Effector memory CD4-positive, alpha-beta T cell (primary cell): ENCODE data around the gene PIK3R2.

ENCODE experiments used
- DNase-seq, 3 donors: peaks; one replicate each; pipeline ENCODE4 v3.0.0-alpha.2; 2020
- H3K27ac ChIP-seq: 2 replicates; pipeline ENCODE4 v1.7.0; 2013; ENCODE audit warnings: mild to moderate bottlenecking, low read length, moderate library complexity; ENCODE audit not compliant: insufficient read depth, poor library complexity, severe bottlenecking
- H3K27me3 ChIP-seq: replicated peaks from 2 replicates; pipeline ENCODE4 v1.7.0; 2013; ENCODE audit warnings: mild to moderate bottlenecking, low read length; ENCODE audit not compliant: insufficient read depth, control insufficient read depth, poor library complexity, severe bottlenecking
- H3K36me3 ChIP-seq: 2 replicates; pipeline ENCODE4 v1.7.0; 2013; ENCODE audit warnings: mild to moderate bottlenecking, low read length, moderate library complexity; ENCODE audit not compliant: control insufficient read depth, insufficient read depth
- H3K4me1 ChIP-seq: 2 replicates; pipeline ENCODE4 v1.7.0; 2013; ENCODE audit warnings: low read length, mild to moderate bottlenecking; ENCODE audit not compliant: control insufficient read depth, insufficient read depth, poor library complexity, severe bottlenecking
- H3K4me3 ChIP-seq: 2 replicates; pipeline ENCODE4 v1.7.0; 2013; ENCODE audit warnings: low read length, low read depth, mild to moderate bottlenecking; ENCODE audit not compliant: insufficient read depth, poor library complexity, severe bottlenecking
- H3K9me3 ChIP-seq: 2 replicates; pipeline ENCODE4 v1.7.0; 2013; ENCODE audit warnings: mild to moderate bottlenecking, low read length, moderate library complexity; ENCODE audit not compliant: control insufficient read depth

Gene PIK3R2

DNA sequence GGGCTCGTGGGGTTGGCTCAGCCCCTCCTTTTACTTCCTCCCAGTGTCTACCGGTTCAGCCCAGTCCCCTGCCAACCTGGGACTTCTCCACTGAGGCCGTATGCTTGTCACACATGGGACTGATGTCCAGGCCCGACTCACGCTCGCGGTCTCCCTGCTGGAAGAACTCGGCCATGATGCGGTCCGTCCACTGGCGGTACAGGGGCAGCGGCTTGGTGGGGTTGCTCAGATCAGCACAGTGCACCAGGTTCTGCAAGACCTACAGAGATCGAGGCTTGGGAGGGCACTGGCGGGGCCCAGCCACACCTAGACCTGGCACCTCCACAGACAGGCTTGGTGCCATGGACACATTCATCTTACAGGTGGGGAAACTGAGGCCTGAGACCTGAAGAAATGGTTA, 58.7 kb downstream of the PIK3R2 start:
- H3K9me3 ChIP-seq = no peaks in the 10 kb centered on the region
- H3K27me3 ChIP-seq = no peaks in the 10 kb centered on the region
- no peak overlapping the region for H3K4me3 ChIP-seq
- H3K27ac ChIP-seq = no peak overlapping the region
- H3K4me1 ChIP-seq = no peaks in the 10 kb centered on the region
- no peak for DNase-seq
- H3K36me3 ChIP-seq = no peaks in the 10 kb centered on the region

DNA sequence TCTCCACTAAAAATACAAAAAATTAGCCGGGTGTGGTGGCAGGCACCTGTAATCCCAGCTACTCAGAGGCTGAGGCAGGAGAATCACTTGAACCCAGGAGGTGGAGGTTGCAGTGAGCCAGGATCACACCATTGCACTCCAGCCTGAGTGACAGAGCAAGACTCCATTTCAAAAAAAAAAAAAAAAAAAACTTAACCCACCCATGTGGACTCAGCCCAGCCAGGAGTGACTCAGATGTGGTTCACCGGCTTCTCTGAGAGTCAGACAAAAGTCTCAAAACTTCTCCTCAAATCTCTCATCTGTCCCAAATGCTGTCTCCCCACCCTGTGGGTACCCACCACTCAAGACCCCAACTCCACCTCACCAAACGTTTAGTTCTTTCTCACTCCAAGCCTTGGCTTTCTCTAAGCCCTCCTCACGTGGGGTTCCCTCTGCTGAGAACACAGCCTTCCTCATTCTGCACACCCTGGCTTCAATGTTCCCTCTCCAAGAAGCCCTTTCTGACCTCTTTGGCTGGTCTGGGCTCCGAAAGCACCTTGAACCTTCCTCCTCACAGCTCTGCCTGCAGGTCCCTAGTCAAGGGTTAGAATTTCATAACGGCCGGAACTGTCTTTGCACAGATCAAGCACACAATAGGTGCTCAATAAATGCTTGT, 61.9 kb downstream of the PIK3R2 start:
- Histone ChIP-seq H3K27me3 (no peaks in the 10 kb centered on the region), H3K4me1 (no peaks in the 10 kb centered on the region), H3K27ac (no peak overlapping the region), H3K4me3 (no peak overlapping the region), H3K36me3 (no peaks in the 10 kb centered on the region), H3K9me3 (no peaks in the 10 kb centered on the region)
- DNase-seq = no peak

DNA sequence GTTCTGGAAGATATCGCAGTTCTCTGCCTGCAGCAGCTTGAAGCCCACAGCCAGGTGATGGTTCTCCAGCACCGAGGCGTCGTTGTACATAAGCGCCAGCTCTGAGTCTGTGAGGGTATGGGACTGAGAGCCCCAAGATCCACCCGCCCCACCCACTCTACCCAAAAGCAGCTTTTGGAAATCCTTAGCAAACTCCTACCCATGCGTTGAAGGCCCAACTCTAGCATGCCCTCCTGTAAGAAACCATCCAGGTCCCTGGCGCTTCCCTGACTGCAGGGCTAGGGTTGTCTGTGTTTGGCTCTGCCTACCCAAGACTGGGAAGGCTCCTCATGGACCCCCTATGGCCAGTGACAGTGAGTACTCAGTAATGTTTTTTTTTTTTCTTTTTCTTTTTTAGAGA, 63.8 kb downstream of the PIK3R2 start:
- no peak overlapping the region for H3K4me3 ChIP-seq
- no peaks in the 10 kb centered on the region for H3K27me3 ChIP-seq
- no peak for DNase-seq
- no peaks in the 10 kb centered on the region for H3K36me3 ChIP-seq
- H3K4me1 ChIP-seq = no peaks in the 10 kb centered on the region
- no peak overlapping the region for H3K27ac ChIP-seq
- H3K9me3 ChIP-seq = no peaks in the 10 kb centered on the region

DNA sequence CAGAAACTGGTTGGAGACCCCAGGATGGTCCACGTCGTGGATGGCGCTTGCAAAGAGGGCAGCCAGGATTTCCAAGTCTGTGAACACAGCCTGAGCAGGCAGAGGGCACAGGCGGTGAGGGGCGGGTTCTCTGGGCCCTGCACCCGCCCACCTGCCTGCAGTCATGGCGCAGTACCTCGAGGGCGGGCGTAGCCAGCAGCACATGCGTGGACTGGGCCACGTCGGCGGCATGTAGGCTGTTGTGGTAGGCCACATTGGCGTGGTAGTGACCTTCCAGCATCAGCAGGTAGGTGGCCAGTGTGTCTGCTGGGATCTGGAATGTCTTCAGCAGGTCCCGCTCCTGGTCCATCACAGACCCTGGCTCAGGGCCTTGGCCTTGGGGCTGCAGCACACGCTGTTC, 65.2 kb downstream of the PIK3R2 start:
- Histone ChIP-seq H3K27me3 (no peaks in the 10 kb centered on the region), H3K36me3 (no peaks in the 10 kb centered on the region), H3K4me3 (no peak overlapping the region), H3K27ac (no peak overlapping the region), H3K4me1 (no peaks in the 10 kb centered on the region), H3K9me3 (no peaks in the 10 kb centered on the region)
- no peak for DNase-seq

DNA sequence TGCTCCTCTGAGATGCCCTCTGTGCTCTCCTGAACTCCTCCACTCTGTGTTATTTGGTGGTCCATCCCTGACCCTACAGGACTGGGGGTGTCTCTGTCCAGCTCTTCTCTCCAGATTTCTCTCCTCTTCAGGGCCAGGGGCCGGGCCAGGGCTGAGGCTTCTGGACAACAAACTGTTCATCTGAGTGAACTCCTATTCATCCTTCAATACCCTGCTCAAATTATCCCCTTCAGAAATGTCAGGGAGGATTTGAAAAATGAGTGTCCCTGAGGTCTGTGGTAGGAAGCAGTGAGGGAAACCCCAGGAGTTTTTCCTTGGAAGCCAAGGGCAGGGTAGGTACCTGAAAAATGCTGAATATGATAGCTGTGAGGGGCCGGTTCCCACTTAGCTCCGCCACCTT, 65.6 kb downstream of the PIK3R2 start:
- H3K4me1 ChIP-seq = no peaks in the 10 kb centered on the region
- no peaks in the 10 kb centered on the region for H3K36me3 ChIP-seq
- H3K27me3 ChIP-seq = no peaks in the 10 kb centered on the region
- H3K4me3 ChIP-seq = no peak overlapping the region
- no peak overlapping the region for H3K27ac ChIP-seq
- no peaks in the 10 kb centered on the region for H3K9me3 ChIP-seq
- no peak for DNase-seq
